ENCODE results near the gene CBX5. TPM values are rescaled to one million over a fixed set of nuclear protein-coding genes. Genes with fewer than 3 reads are reported as not detected.
A peak's percentile ranks its signal among the peaks of the same experiment; 100 is the strongest.
"Not testable (repeated sequence)": the region's sequence is repeated elsewhere in the genome, so short reads cannot be mapped to it uniquely, and the experiment has no call there.

The CBX5 gene
- 36.4 and 42.9 TPM in 2 replicates for total RNA-seq

DNA sequence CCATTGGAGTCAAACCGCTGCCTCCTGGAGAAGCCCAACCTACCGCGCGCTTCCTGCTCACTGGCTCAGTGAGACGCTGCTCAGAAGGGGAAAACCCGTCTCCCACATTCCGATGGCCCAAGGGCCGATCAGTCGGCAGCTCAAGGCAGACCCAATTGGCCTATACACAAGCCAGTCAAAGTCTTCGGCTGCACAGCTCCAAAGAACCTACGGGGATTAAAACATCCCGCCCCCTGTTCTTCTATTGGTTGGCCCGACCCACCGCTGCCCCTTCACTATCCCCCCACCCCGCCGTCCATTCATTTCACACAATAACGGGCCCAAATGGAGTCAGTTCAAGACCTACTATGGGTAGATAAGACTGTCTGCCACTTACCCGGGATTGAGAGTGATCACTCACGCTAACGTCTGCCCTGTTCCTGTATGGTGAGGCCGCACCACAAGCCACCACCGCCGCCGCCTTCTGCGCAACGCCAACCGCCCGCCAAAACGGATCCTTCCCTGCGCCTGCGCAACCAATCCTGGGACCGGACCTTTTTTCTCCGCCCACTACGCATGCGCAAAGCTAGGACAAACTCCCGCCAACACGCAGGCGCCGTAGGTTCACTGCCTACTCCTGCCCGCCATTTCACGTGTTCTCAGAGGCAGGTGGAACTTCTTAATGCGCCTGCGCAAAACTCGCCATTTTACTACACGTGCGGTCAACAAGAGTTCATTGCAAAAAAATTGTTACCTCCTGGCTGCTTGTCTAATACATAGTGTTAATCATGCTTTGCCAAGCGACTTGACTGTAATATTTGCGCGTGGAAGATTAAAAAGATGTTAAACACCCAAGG is at the start of gene CBX5:
CBX5 (minus strand) TSS at position 491 of the 836 bp plus-strand sequence. CDS start 22,472 bp downstream, outside the sequence.
- peak; percentile 100 for DNase-seq (ENCODE audit: low read depth, low spot score)

DNA sequence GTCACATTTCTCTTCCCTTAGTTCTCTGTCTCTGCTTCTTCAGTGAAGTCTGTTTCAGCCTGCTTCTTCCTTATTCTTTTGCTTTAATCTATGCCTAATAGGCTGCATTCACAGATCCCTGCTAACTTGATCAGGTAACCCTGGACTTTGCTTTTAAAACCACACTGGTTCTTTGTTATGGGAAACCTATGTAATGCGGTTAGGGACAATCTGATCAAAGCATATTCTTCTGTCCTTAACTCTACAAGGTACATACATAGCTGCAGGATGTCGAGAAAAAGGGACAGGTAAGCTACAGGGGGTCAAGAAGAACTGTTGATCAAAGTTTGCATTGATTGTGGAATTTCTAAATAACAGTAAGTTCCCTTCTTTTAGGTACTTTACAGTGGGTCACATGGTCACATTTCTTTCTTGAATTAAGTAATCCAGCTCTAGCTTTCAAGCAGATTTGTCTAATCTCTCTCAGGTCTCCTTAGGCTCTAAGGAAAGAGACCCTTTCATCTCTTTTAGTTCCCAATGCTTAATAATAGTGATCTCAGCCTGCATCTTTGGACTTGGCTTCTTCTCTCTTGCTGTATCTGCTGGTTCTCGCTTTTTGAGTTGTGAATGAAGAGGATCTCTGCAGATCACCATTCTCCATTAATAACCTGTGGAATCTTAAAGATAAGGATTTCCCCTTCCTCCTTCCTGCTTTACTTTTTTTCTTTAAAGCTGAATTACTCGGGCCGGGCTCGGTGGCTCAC is 48.8 kb upstream of the CBX5 start:
- no peak for DNase-seq (ENCODE audit: low read depth, low spot score)

DNA sequence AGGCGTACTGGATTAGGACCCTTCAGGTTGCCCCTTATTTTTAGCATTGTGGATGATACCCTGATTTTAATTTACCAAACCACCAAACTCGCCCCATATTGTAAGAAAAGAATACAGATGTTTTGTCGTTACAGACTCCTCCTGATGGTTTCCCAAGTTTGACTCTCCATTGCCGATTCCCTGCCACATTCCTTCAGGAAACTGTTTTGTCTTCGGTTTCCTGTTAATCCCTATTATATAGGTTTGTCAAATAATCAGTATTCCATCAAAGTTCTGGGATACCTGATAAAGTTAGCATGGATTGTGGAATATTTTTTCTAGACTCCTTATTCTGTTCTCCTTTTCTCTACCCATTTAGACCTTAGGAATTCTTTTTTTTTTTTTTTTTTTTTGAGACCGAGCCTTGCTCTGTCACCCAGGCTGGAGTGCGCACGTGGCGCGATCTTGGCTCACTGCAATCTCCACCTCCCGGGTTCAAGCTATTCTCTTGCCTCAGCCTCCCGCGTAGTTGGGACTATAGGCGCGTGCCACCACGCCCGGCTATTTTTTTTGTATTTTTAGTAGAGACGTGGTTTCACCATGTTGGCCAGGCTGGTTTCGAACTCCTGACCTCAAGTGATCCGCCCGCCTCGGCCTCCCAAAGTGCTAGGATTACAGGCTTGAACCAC is 45.7 kb upstream of the CBX5 start:
- not testable (repeated sequence) for DNase-seq (ENCODE audit: low read depth, low spot score)

DNA sequence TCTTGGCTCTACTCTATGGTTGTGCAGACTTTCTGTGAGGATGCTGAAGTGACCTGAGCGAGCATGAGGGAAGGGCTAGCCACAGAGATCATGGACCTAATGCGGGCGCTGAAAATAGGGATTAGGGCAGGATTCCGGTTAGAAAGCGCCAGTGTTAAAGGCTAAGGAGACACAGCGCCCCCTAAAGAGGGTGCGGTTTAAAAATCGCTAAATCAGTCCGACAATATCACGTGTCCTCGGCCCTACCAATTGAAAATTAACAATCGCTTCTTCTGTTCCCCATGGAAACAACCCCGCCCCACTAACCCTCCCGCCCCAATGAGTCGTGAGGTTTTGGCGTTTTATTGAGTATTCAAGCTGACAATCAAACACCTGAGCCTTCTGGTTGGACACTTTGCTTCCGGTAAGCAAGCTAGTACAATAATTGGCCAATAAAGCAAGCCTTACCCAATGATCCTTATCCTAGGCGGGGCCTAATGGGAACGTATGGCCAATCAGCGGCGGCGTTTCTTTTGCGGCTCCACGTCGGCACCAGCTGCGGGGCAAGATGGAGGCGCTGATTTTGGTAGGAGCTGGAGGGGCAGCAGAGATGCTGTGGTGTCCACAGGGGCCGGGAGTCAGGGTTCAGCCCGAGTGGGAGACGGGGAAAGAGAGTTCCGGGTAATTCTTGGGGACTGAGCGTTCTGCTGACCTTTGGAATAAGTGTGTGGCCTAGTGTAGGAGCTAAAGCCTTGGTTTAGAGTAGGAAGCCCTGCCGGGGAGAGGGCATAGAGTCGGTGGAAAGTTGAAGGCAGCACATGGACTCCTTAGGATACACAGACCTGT is 44.9 kb upstream of the CBX5 start, which contains the start of gene COPZ1:
COPZ1 (plus strand) TSS at position 515 of the 825 bp plus-strand sequence; CDS start at position 548, 33 bp downstream.
- peak; percentile 98 for DNase-seq (ENCODE audit: low read depth, low spot score)

DNA sequence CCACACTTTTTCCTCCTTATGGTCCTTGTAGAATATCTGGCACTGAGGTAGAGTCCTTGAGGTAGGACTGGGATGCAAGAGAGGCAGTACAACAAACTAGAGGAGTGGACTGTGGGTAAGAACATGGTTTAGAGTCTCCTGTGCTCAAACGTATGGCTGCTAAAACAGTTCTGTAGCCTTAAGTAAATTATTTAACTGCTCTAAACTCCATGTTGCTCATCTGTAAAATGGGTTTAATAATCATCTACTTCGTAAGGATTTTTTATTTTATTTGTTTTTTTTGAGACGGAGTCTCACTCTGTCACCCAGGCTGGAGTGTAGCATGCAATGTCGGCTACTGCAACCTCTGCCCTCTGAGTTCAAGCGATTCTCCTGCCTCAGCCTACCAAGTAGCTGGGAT is 41.4 kb upstream of the CBX5 start:
- DNase-seq (ENCODE audit: low read depth, low spot score): no peak

DNA sequence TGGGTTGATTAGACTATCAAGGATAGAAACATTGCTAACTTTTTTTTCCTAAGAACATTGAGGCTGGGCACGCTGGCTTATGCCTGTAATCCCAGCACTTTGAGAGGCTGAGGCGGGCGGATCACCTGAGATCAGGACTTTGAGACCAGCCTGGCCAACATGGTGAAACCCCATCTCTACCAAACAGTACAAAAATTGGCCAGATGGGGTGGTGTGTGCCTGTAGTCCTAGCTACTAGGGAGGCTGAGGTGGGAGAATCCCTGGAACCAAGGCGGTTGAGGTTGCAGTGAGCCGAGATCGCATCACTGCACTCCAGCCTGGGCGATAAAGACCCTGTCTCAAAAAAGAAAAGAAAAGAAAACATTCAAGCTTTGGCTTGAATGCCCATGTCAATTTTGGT is 32.4 kb upstream of the CBX5 start:
- DNase-seq (ENCODE audit: low read depth, low spot score): not testable (repeated sequence)

DNA sequence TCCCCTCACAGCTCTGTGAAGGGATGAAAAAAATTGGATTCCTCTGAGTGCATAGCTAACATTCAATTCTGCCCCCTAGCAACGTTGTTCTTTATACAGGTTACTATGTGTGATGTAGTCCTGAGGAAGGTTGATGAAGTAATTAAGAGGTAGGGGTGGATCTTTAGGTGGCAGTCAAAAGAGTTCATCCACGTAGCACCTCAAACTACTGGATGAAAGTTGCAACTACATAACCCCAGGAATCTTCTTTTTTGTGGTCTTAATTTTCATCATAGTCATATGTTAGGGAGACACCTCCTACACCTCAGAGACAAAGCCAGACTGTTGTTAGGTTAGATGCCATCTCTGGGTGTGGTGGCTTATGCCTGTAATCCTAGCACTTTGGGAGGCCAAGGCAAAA is 31.1 kb upstream of the CBX5 start:
- no peak for DNase-seq (ENCODE audit: low read depth, low spot score)

DNA sequence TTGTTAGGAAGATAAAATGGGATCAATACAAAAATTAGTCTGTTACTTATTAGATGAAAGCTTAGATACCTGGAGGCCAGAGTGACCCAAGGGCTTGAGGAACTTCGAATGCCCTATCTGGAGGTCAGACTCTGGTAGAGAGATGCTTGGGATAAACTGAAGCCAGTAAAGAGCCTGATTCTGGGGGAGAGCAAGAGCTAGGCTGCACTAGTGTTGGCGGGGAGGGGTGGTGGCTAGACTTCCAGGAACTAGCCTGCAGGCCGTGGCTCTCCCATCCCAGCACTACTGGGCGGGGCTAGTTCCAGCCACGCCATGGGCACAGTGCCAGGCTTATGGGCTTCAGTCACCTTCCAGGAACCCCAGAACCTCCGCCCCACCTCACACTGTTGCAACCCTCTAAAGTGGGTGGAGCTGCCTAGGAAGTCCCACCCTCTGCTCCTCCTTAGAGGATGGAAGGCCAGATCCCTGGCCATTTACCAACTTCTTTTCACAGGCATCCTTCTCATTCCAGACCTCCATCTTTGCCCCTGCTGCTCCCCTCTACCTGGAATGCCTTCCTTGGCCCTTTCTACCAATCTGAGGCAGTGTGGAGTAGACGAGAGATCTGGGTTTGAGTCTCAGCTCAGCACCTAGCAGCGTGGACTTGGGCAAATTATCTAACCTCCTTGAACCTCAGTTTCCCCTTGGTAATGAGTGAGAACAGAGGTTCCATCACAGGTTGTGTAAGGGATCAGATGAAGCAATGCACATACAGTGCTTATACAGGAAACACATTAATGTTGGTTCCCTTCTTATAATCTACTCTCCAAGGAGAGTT is 27.2 kb upstream of the CBX5 start:
- DNase-seq (ENCODE audit: low read depth, low spot score): no peak

DNA sequence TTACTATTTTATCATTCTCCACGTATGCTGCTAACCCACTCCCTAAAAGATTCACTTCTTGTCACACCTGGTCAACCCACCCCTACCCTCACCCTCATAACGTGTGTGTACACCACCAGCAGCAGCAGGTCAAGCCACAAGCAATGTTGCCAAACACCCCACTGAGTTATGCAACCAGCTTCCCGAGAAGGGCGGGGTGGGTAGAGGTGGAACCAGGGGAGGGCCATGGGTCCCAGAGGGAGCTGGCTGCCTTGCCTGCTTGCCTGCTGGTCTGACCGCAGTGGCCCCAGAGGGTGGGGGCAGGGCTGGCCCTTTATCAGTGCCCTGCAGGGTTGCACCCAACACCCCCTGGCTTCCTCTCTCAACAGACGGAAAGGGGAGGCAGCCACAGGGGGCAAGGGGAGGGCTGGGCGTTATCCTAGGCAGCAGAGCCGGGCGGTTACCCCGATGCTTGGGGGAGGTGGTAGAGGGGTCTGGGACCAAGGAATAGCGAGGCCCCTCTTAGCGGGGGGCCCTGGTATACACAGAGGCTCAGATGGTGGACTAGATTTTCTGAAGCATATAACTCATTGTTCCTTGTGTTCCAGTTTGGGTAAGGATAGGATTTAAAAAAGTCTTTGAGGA is 24.4 kb upstream of the CBX5 start:
- no peak for DNase-seq (ENCODE audit: low read depth, low spot score)

DNA sequence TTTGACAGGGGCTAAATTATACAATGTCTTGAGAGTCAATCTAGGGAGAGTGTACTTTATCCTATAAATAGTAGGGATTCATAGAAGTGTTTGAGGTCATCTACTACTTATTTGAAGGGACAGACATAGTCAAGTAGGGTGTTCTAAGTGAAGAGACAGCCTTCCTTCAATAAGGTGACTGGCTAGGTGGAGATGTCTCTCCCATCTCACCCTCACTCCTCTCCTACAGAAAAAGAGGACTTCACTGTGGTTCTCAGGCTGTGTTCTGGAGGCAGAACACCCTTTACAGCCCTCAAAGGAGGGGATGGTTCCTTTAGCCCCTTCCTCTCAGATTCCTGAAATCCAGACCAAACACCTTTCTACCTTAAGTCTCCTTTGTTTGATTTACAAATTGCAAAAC is 23.7 kb upstream of the CBX5 start:
- DNase-seq (ENCODE audit: low read depth, low spot score): no peak

DNA sequence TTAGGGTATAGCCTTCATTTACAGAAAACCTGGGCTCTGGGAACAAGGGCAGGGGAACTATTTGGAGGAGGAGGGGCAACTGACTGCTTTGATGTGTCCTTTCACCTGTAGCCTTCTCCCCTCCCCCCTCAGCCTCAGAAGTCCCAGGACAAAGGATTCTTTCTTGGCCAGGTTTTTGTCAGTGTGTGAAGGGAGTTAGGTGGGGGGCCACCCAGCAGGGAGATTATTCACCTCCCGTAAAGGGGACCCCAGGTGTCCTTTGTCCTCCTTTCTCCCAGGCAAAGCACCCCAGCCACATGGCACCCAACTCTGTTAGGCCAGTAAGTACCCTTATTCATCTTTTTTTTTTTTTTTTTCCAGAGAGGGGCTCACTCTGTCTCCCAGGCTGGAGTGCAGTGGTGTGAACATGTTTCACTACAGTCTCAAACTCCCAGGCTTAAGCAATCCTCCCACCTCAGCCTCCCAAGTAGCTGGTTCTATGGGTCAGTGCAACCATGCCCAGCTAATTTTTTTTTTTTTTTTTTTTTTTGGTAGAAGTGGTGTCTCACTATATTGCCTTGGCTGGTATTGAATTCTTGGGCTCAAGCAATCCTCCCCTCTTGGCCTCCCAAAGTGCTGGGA is 21.6 kb upstream of the CBX5 start:
- DNase-seq (ENCODE audit: low read depth, low spot score): no peak

DNA sequence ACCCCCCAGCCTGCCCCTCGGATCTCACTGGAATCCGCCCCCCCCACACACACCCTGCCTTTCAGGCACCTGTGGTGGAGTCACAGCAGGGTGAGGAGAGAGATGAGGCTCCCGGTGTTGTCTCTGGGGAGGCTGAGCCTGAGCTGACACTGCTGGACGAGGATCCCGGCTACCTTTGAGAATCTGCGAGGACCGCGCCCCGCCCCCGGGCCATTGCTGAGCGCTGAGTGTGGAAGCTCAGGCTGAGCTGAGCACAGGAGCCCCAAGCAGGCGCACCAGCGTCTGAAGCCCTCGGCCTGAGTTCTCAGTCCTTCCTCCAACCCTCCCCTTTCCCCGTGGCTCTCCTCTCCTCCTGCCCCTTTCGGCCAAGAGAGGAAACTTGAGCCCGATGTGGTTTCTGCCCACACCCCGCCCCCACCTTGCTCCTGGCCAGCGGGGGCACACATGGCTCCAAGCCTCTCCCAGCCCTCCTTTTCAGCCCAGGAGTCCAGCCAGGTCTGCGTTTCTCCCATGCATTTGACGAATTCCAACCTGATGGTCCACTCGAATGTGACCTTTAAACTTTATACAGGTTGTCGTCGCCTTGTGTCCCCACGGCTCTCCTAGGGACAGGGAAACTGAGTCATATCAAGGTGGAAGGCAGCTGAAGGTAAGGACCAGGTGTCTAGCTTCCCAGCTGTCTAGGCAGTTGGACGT is 21.0 kb upstream of the CBX5 start, which contains the start of gene NFE2:
NFE2 (minus strand) TSS at position 284 of the 696 bp plus-strand sequence. CDS start 5,767 bp downstream, outside the sequence.
- DNase-seq (ENCODE audit: low read depth, low spot score): no peak

DNA sequence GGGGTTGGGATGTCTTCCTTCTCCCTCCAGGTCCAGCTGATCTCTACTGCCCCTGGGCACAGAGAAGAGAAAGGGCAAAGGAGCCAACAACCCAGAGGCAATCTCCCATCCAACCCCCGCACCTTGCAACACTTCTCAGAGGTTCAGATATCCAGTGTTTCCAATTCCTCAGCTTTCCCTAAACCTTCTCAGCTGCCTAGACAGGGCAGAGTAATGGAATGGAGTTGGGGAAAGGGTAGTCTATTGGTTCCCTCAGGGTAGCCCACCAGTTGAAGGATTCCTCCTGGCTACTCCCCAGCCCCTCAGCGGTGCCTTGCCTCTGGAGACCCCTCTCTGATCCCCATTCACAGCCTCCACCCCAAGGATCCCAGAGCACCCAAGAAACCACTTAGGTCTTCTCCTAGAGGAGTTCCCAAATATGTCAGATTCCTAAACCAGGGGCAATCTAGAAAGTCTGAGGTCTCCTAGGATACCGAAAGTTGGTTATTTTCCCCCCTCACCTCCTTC is 20.4 kb upstream of the CBX5 start:
- DNase-seq (ENCODE audit: low read depth, low spot score): no peak

DNA sequence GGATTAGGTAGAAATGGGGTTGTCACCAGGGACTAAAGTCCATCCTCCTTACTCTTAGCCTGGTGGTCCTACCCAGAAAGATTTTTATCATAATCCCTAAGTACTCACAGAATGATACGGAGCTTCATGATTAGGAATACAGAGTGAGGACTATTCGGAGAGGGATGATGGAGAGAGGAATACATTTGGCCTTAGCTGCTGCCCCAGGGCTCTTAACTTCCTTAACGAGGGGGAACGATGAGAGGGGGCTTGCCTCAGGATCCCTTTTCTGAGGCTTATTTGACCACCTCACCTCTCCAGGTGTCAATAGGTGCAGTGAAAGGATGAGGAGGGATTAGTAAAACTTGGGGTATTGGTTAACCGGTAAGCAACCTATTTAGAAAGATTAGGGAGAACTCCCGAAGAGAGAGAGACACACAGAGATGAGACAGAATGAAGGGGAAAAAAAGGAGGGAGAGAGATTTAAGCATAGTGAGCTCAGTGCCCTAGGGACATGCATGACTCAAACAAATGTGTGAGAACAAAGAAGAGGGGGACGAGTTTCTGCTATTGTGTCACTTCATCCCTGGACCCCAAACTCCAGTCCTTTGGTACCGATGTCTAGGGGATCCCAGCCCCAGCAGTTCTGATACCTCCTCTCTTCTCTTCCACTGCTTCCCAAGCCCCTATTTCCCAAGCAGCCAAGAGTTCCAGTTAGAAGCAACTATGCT is 19.7 kb upstream of the CBX5 start:
- DNase-seq (ENCODE audit: low read depth, low spot score): no peak

DNA sequence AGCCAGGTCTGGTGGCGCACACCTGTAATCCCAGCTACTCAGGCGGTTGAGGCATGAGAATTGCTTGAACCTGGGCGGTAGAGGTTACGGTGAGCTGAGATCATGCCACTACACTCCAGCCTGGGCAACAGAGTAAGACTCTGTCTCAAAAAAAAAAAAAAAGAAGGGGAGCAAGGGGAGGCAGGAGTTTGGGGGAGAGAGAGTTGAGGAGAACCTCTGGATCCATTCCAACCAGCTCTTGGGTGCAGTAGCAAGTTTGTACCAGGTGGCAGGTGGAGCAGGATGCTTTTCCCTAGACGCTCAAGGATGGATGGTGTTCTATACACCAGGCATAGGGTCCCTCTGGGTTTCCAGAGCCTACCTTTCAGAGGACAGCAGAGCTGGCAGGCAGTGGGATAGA is 19.0 kb upstream of the CBX5 start:
- DNase-seq (ENCODE audit: low read depth, low spot score): no peak

DNA sequence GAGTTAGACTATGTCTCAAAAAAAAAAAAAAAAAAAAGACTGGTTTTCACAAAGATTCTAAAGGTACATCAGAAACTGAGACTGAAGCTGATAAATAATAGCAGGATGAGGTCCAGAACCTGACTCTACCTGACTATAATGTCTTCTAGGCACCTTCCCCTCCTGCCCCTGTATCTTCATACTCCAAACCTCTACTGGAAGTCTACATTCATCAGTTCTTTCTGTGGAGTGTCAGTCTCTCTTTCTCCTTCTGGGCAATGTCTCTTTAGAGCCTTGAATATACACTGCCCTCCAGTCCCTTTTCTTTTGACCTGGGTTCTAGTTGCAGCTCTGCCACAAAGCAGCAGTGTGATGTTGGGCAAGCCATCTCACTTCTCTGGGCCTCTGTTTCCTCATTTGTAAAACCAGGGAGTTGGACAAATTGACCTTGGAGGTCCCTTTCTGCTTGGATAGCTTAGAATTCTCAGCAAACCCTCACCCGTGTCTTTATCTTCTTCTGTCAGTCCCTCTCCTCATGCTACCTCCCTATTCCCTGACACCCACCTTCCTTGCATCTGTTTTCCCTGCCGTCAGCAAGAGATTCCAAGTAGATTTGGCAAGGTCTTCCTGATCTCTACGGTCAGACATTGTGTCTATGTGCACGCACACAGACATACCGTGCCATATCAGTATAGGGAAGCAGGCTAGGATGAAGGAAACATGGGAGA is 16.6 kb upstream of the CBX5 start:
- no peak for DNase-seq (ENCODE audit: low read depth, low spot score)

DNA sequence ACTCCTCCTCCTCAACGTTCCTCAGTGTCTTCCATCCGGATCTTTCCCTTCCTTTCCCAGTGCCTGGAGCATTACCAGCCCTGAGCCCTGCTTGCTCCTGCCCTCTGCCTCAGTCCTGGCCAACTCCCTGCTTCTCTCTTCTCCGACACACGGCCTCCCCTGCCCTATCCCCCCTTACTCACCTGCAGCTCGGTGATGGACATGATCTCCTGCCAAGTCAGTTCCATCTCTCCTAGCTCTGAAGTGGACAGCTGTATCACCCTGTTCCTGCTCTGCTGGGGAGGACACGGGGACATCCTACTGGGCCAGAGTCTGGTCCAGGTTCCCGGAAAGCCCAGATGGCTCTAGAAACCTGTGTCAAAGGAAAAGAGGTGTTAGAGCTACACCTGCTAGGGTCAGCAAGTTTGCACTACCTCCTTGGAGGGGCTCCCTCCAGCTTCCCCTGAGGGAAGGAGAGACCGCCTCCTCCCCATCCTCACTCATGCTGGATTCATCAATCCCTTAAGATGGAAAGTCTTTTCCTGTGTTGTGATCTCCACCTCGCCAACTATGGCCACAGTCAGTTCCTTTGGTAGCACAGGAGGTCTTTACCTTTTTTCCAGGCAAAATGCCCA is 15.1 kb upstream of the CBX5 start:
- no peak for DNase-seq (ENCODE audit: low read depth, low spot score)
